MG63 (cell line): ENCODE results near the gene NFYB. TPM values are rescaled to one million over a fixed set of nuclear protein-coding genes. Genes with fewer than 3 reads are reported as not detected.
"Not testable (repeated sequence)": the region's sequence is repeated elsewhere in the genome, so short reads cannot be mapped to it uniquely, and the experiment has no call there.

Experiments used
- DNase-seq: peaks from one replicate; pipeline ENCODE4 v3.0.0-alpha.2; 2020
- H3K27me3 ChIP-seq: fragments of 250-450 bp; sonication (Bioruptor Pico); 2 replicates; pipeline ENCODE4 v1.5.1; 2020; ENCODE audit warnings: mild to moderate bottlenecking, moderate library complexity
- H3K36me3 ChIP-seq: fragments of 250-450 bp; sonication (Bioruptor Pico); 2 replicates; pipeline ENCODE4 v1.5.1; 2020; ENCODE audit warnings: mild to moderate bottlenecking, moderate library complexity
- H3K4me3 ChIP-seq: fragments of 250-450 bp; sonication (Bioruptor Pico); 2 replicates; pipeline ENCODE4 v1.5.1; 2020; ENCODE audit warnings: mild to moderate bottlenecking, moderate library complexity
- H3K9me3 ChIP-seq: fragments of 250-450 bp; sonication (Bioruptor Pico); 2 replicates; pipeline ENCODE4 v1.5.1; 2020; ENCODE audit warnings: mild to moderate bottlenecking, moderate library complexity
- total RNA-seq: library from RNA; depleted of rRNA; stranded (reverse); fragments of >200 nt; shearing (Covaris generic); gene quantifications from 2 replicates; pipeline ENCODE4 v1.2.3, GENCODE V29; 2014; ENCODE audit warnings: low replicate concordance; rRNA removed

Gene NFYB
- total RNA-seq: 34.1 and 38.7 TPM in 2 replicates

GRCh38 chr12:104137902-104138796 lies at the start of gene NFYB:
TSS of gene NFYB (minus strand) at chr12:104138210. CDS start at chr12:104135453, 2,757 bp downstream.
- peaks cover 9% of the 10 kb centered on the region for H3K36me3 ChIP-seq
- no peaks in the 10 kb centered on the region for H3K9me3 ChIP-seq
- peak within 1 kb of the TSS; percentile 70 for H3K4me3 ChIP-seq
- peak; percentile 94 for DNase-seq
- no peaks in the 10 kb centered on the region for H3K27me3 ChIP-seq

GRCh38 chr12:104187446-104188155 lies 49.6 kb upstream of the NFYB start:
- H3K36me3 ChIP-seq: no peaks in the 10 kb centered on the region
- no peak for DNase-seq
- H3K9me3 ChIP-seq: peaks cover 11% of the 10 kb centered on the region; the same call in 1 of the 2 replicates
- no peak overlapping the region for H3K4me3 ChIP-seq
- no peaks in the 10 kb centered on the region for H3K27me3 ChIP-seq

- peaks cover 6% of the 10 kb centered on the region; the same call in 1 of the 2 replicates for H3K9me3 ChIP-seq
- H3K4me3 ChIP-seq: no peak overlapping the region
- no peaks in the 10 kb centered on the region for H3K27me3 ChIP-seq
- H3K36me3 ChIP-seq: no peaks in the 10 kb centered on the region
- no peak for DNase-seq
Observed at GRCh38 chr12:104183443-104183842, 45.4 kb upstream of the NFYB start.

GRCh38 chr12:104182621-104183378 lies 44.8 kb upstream of the NFYB start:
- DNase-seq: no peak
- peaks cover 6% of the 10 kb centered on the region; the same call in 1 of the 2 replicates for H3K9me3 ChIP-seq
- no peak overlapping the region for H3K4me3 ChIP-seq
- H3K36me3 ChIP-seq: no peaks in the 10 kb centered on the region
- no peaks in the 10 kb centered on the region for H3K27me3 ChIP-seq

- H3K27me3 ChIP-seq: no peaks in the 10 kb centered on the region
- peak; percentile 83 for DNase-seq
- no peak overlapping the region for H3K4me3 ChIP-seq
Observed at GRCh38 chr12:104182144-104182543, 44.1 kb upstream of the NFYB start.

GRCh38 chr12:104181313-104181712 lies 43.3 kb upstream of the NFYB start:
- Histone ChIP-seq H3K9me3 (peaks cover 6% of the 10 kb centered on the region; the same call in 1 of the 2 replicates), H3K27me3 (no peaks in the 10 kb centered on the region), H3K4me3 (no peak overlapping the region), H3K36me3 (no peaks in the 10 kb centered on the region)
- DNase-seq: no peak

More at GRCh38 chr12:104182144-104182543, 44.1 kb upstream of the NFYB start:
- Histone ChIP-seq H3K9me3 (peaks cover 6% of the 10 kb centered on the region; the same call in 1 of the 2 replicates), H3K36me3 (no peaks in the 10 kb centered on the region)

- peaks cover 6% of the 10 kb centered on the region; the same call in 1 of the 2 replicates for H3K9me3 ChIP-seq
- no peak for DNase-seq
- H3K36me3 ChIP-seq: no peaks in the 10 kb centered on the region
- no peaks in the 10 kb centered on the region for H3K27me3 ChIP-seq
- H3K4me3 ChIP-seq: no peak overlapping the region
Observed at GRCh38 chr12:104180374-104180773, 42.4 kb upstream of the NFYB start.

- H3K4me3 ChIP-seq: no peak overlapping the region
- peak; percentile 84 for DNase-seq
- H3K27me3 ChIP-seq: no peaks in the 10 kb centered on the region
- no peaks in the 10 kb centered on the region for H3K9me3 ChIP-seq
- no peaks in the 10 kb centered on the region for H3K36me3 ChIP-seq
Observed at GRCh38 chr12:104177663-104178501, 39.9 kb upstream of the NFYB start.

- no peaks in the 10 kb centered on the region for H3K27me3 ChIP-seq
- no peaks in the 10 kb centered on the region for H3K9me3 ChIP-seq
- H3K36me3 ChIP-seq: no peaks in the 10 kb centered on the region
- DNase-seq: no peak
- H3K4me3 ChIP-seq: no peak overlapping the region
Observed at GRCh38 chr12:104177336-104177662, 39.3 kb upstream of the NFYB start.

GRCh38 chr12:104175726-104176247 lies 37.8 kb upstream of the NFYB start:
- H3K27me3 ChIP-seq: no peaks in the 10 kb centered on the region
- no peak for DNase-seq
- no peaks in the 10 kb centered on the region for H3K36me3 ChIP-seq
- H3K4me3 ChIP-seq: no peak overlapping the region
- no peaks in the 10 kb centered on the region for H3K9me3 ChIP-seq

- not testable (repeated sequence) for H3K27me3 ChIP-seq, H3K9me3 ChIP-seq, H3K36me3 ChIP-seq, H3K4me3 ChIP-seq, DNase-seq
Observed at GRCh38 chr12:104173804-104174203, 35.8 kb upstream of the NFYB start.

GRCh38 chr12:104172570-104172947 lies 34.5 kb upstream of the NFYB start:
- Histone ChIP-seq H3K27me3 (no peaks in the 10 kb centered on the region), H3K9me3 (no peaks in the 10 kb centered on the region), H3K36me3 (no peaks in the 10 kb centered on the region), H3K4me3 (no peak overlapping the region)
- DNase-seq: no peak

GRCh38 chr12:104171785-104172569 lies 34.0 kb upstream of the NFYB start:
- no peak for DNase-seq
- no peak overlapping the region for H3K4me3 ChIP-seq
- H3K9me3 ChIP-seq: no peaks in the 10 kb centered on the region
- H3K36me3 ChIP-seq: no peaks in the 10 kb centered on the region
- no peaks in the 10 kb centered on the region for H3K27me3 ChIP-seq

- Histone ChIP-seq H3K36me3 (no peaks in the 10 kb centered on the region), H3K4me3 (no peak overlapping the region), H3K9me3 (no peaks in the 10 kb centered on the region), H3K27me3 (no peaks in the 10 kb centered on the region)
- no peak for DNase-seq
Observed at GRCh38 chr12:104168596-104168995, 30.6 kb upstream of the NFYB start.
